Measurements from ENCODE around the gene AFG1L.
"Not testable (repeated sequence)": the region's sequence is repeated elsewhere in the genome, so short reads cannot be mapped to it uniquely, and the experiment has no call there.

AFG1L gene

DNA sequence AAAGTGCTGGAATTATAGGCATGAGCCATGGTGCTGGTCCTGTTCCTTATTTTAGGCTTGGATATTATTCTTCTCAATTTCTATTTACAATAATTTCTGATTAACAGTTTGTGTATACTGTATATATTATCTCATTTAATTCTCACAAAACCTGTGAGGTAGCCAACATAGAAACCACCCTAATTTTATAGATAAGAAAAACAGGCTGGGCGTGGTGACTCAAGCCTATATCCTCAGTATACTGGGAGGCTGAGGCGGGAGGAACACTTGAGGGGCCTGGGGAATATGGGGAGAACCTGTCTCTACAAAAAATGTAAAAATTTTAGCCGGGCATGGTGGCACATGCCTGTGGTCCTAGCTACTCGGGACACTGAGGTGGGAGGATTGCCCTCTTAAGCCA, 3.8 kb upstream of the AFG1L start:
- DNase-seq, result no peak

DNA sequence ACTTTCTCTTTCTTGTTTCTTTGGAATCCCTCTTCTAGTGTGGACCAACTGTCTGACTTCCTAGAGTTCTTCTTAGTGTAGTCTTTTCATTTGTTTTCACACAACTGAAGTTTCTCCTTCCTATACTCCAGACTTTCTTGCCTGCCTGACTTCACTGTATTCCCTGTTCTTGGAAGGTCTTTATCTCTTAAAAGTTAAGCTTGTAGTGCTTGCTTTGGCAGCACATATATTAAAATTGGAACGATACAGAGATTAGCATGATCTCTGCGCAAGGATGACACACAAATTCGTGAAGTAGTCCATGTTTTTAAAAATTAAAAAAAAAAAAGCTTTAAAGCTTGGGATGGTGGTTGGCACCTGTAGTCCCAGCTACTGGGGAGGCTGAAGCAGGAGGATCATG, 2.3 kb upstream of the AFG1L start:
- DNase-seq, result not testable (repeated sequence)

GRCh38 chr6:108293527-108294296, 1.1 kb upstream of the AFG1L start:
- no peak for DNase-seq

DNA sequence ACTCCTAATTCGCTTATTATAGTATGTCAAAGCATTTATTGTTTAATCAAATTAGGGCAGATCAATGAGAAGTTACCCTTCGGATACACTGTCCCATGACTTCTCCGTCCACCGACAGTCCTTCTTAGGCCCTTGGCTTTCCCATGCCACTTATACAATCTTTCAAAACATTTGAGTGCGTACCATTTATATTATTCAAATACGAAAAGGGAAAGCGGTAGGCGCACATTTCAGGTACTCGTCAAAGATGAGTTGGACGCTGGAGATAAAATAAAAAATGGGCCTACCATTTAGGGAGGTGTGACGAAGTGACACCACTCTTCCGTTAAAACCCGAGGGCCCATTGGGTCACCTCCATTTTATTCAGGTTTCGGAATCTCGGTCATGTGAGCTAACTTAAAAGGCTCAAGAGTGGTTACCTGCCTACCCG, 542 bp upstream of the AFG1L start:
- DNase-seq, result no peak

GRCh38 chr6:108295676-108296075, 822 bp downstream of the AFG1L start:
- DNase-seq, result no peak

- no peak for DNase-seq
These were observed 7.5 kb downstream of the AFG1L start for GRCh38 chr6:108302386-108302785.

- no peak for DNase-seq
These were observed 9.8 kb downstream of the AFG1L start for GRCh38 chr6:108304646-108305045.

DNA sequence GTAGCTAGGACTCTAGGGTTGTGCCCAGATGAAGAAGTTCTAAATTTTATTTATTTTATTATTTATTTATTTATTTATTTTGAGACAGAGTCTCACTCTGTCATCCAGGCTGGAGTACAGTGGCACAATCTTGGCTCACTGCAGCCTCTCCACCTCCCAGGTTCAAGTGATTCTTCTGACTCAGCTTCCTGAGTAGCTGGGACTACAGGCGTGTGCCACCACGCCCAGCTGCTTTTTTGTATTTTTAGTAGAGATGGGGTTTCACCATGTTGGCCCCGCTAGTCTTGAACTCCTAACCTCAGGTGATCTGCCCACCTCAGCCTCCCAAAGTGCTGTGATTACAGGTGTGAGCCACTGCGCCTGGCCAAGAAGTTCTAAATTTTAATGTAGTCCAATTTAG, 13.8 kb downstream of the AFG1L start:
- not testable (repeated sequence) for DNase-seq

GRCh38 chr6:108309844-108310243, 15.0 kb downstream of the AFG1L start:
- no peak for DNase-seq

- DNase-seq, result no peak
These were observed 17.8 kb downstream of the AFG1L start for GRCh38 chr6:108312605-108313004.

DNA sequence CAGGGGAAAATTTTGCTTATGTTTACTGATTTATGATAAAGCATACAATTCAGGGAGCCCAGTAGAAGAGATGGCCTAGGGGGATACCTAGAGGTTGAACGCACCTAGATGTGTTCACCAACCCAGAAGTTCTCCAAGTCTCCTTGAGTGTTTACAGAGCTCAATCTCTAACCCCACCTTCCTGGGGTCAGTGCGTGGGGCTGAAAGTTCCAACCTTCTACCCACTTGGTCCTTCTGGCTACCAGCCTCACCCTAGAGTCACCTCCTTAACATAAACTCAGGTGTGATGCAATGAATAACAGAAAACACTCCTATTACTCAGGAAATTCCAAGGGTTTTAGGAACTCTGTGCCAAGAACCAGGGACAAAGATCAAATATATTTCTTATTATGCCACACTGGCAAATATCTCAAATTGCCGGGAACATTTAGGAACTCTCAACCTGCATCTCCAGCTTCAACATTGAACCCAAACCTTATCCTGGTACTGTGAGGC, 26.4 kb downstream of the AFG1L start:
- no peak for DNase-seq

DNA sequence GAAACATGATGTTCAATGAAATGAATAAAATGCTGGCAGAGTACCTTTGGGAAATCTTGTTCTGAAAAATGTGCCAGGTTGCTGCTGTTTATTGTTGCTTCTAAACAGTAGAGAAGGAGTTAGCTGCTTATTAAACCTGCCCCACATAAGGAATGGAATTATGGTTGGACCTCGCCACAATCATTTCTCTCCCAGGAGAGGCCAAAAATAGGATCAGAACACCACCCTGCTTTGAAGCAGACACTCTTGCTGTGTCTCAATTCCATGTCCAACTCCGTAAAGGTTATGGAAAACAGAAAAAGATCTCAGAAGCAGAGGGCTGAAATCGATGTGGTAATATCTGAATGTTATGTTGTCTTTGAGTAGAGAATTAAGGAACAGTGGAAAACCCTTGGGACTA, 27.9 kb downstream of the AFG1L start:
- DNase-seq, result no peak

DNA sequence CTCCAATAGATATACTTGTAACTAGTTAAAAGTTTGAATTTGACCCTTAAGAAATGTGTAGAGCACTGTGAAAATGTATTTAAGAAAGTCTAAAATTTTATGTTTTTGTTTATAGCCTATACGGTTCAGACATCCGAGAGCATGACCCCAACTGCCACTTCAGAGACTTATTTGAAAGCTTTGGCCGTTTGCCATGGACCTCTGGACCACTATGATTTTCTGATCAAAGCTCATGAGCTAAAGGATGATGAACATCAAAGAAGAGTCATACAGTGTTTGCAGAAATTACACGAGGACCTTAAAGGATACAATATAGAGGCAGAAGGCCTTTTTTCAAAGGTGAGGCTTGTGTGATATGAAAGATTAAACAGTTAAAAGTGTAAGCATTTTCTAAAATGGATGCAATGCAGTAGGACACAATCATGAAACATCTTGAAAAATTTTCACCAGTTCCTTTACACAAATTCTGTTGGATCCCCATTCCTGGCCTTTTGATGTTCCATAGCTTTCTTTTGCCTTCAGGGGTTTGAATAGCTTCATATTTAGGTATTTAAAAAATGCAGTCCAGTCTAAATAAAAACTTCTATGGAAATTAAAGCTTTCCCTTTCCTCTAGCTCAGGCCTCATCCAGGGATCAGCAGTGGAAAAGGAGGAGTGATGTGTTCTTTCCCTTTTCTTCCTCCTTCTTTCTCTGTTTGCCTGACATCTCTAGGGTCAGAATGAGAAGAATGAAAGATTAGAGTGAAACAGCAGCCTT, 29.0 kb downstream of the AFG1L start:
- DNase-seq, result no peak

DNA sequence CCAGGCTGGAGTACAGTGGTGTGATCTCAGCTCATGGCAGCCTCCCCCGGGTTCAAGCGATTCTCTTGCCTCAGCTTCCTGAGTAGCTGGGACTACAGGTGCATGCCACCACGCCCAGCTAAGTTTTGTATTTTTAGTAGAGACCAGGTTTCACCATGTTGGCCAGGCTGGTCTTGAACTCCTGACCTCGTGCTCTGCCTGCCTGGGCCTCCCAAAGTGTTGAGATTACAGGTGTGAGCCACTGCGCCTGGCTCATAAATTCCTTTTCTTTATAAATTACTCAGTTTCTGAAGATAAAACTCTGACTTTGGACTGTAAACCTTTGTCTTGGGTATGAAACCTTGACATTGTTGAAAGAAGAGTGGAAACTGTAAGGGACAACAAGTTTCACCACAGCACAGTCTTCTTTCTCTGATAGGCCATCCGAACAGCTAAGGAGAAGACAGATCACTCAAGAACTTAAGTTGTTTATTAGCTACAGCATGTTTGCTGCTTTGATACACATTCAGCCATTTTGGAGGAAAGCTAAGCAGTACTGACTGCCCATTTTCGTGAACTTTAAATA, 35.4 kb downstream of the AFG1L start:
- DNase-seq, result not testable (repeated sequence)

DNA sequence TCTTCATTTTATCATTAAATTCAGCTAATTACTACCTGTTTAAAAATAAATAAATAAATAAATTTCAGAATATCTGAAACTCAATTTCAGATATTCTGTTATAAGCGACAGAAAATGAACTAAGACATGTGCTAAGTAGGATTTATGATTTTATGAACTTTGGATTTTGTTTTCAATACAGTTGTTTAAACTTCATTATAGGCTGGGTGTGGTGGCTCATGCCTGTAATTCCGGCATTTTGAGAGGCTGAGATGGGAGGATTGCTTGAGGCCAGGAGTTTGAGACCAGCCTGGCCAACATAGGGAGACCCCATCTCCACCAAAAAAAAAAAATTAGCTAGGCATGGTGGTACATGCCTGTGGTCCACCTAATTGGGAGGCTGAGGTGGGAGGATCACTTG, 36.0 kb downstream of the AFG1L start:
- no peak for DNase-seq

- no peak for DNase-seq
These were observed 37.1 kb downstream of the AFG1L start for GRCh38 chr6:108331982-108332381.

- no peak for DNase-seq
These were observed 42.1 kb downstream of the AFG1L start for GRCh38 chr6:108336971-108337370.

DNA sequence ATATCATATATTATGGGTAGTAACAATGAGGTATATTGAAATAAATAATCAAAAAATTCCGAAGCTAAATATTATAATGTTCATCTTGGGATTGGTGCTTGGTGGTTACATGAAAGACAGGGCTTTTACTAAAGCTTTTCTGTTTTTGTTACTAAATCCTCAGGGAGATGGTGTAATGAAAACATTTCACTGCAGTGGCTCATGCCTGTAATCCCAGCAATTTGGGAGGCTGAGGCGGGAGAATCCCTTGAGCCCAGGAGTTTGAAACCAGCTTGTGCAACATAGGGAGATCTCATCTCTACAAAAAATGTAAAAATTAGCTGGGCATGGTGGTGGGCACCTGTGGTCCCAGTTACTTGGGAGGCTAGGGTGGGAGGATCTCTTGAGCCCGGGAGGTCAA, 42.9 kb downstream of the AFG1L start:
- no peak for DNase-seq

- no peak for DNase-seq
These were observed 46.5 kb downstream of the AFG1L start for GRCh38 chr6:108341372-108341771.

- no peak for DNase-seq
These were observed 49.0 kb downstream of the AFG1L start for GRCh38 chr6:108343894-108344293.

GRCh38 chr6:108348655-108349349, 53.9 kb downstream of the AFG1L start:
- DNase-seq, result no peak

GRCh38 chr6:108350528-108350927, 55.7 kb downstream of the AFG1L start:
- no peak for DNase-seq

DNA sequence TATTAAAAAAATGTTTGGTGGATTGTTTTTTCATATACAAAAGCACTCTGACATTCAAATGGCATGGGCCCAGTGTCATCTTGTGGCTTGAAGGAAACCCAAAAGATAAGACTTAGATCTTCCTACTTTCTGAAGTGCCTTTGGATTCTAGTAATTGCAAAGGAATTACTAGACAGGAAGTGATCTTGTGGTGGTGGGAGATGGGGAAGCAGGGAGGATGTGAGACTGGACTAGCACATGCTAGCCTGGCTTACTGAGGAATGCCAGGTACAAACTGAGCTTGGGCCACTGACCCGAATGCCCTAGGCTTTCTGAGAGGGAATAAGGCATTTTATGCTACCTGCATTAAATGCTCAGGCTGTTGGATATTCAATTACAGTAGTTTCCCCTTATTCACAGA, 59.0 kb downstream of the AFG1L start:
- no peak for DNase-seq

Data from central memory CD4-positive, alpha-beta T cell (primary cell).